Measurements from ENCODE around the gene SFXN4. TPM values are rescaled to one million over a fixed set of nuclear protein-coding genes. Genes with fewer than 3 reads are reported as not detected.

SFXN4 gene
- total and polyA plus RNA-seq, 9 of the 15 experiments (the other 6 are each of a cell fraction or from before 2014, with no cell fraction given) = 40.1 to 97.8 (median 54.5) TPM

- TF ChIP-seq ZNF407 (IDR thresholded peaks at IDR 0.05; ENCODE audit: low read depth) (peak; percentile 39; the same call in 1 of the 2 replicates), HNRNPUL1 (IDR thresholded peaks at IDR 0.05; ENCODE audit: low read length) (no peak), ASH1L (IDR thresholded peaks at IDR 0.05; ENCODE audit: borderline replicate concordance, low read depth, partially characterized antibody) (no peak), ZNF12 (CRISPR knock-in tag; IDR thresholded peaks at IDR 0.05) (no peak), MXI1 (IDR thresholded peaks at IDR 0.05; ENCODE audit: low read depth, low read length) (peak; percentile 72), MAFF (IDR thresholded peaks at IDR 0.05; ENCODE audit: low read length) (no peak), ZHX1 (conservative IDR thresholded peaks at IDR 0.05; ENCODE audit: low read length) (no peak), CTBP1 (IDR thresholded peaks at IDR 0.05; ENCODE audit: borderline replicate concordance) (peak; percentile 43; the same call in 1 of the 2 replicates), ZNF511 (CRISPR knock-in tag; IDR thresholded peaks at IDR 0.05) (0 out of 2 replicates have a peak, but pooled peaks have one; percentile 35)
- TF ChIP-seq, protein P1, sequence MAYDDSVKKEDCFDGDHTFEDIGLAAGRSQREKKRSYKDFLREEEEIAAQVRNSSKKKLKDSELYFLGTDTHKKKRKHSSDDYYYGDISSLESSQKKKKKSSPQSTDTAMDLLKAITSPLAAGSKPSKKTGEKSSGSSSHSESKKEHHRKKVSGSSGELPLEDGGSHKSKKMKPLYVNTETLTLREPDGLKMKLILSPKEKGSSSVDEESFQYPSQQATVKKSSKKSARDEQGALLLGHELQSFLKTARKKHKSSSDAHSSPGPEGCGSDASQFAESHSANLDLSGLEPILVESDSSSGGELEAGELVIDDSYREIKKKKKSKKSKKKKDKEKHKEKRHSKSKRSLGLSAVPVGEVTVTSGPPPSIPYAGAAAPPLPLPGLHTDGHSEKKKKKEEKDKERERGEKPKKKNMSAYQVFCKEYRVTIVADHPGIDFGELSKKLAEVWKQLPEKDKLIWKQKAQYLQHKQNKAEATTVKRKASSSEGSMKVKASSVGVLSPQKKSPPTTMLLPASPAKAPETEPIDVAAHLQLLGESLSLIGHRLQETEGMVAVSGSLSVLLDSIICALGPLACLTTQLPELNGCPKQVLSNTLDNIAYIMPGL (CRISPR knock-in tag; IDR thresholded peaks at IDR 0.05) = no peak
Measured at GRCh38 chr10:119178372-119179119, 13.0 kb upstream of the SFXN4 start, which contains the start of gene PRDX3 (continued).
